Keratinocyte (primary cell): ENCODE results near the gene VOPP1.

Source experiments
- EZH2 ChIP-seq: IDR thresholded peaks from one replicate; pipeline ENCODE4 v1.6.1; 2012; ENCODE audit warnings: inconsistent platforms, mild to moderate bottlenecking, low read length, moderate library complexity
- TF ChIP-seq, protein P1 (sequence below), 3 experiments: IDR thresholded peaks in 1 of 3; conservative IDR thresholded peaks in 1 of 3; optimal IDR thresholded peaks in 1 of 3; 2 replicates in 2 of 3; 3 replicates in 1 of 3; pipeline versions ENCODE3 to v1.5.1; 2011; ENCODE audit warnings: low read length in 3 of 3, mild to moderate bottlenecking in 3 of 3, moderate library complexity in 2 of 3, control low read depth in 1 of 3, inconsistent platforms in 1 of 3; ENCODE audit not compliant: insufficient read depth in 2 of 3; ENCODE audit errors: extremely low read depth in 1 of 3

DNA sequence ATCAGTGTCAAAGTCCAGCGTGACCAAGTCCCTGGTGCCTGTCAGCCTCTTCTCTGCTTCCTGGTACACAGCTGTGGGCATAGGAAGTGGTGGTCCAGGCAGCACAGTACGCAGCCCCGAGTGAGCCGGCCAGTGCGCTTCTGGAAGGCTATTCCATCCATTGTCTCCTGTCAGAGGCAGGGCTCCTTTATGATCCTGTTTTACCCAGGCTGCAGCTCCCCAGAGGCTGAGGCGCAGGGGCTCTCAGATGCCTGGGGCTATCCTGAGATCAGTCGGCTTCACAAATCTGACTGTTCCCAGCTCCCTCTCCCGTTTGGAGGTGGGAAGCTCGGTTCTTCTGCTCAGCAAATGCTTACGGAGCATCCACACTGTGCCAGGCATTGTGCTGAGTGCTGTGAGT is 136.8 kb downstream of the VOPP1 start:
- TF ChIP-seq, protein P1, sequence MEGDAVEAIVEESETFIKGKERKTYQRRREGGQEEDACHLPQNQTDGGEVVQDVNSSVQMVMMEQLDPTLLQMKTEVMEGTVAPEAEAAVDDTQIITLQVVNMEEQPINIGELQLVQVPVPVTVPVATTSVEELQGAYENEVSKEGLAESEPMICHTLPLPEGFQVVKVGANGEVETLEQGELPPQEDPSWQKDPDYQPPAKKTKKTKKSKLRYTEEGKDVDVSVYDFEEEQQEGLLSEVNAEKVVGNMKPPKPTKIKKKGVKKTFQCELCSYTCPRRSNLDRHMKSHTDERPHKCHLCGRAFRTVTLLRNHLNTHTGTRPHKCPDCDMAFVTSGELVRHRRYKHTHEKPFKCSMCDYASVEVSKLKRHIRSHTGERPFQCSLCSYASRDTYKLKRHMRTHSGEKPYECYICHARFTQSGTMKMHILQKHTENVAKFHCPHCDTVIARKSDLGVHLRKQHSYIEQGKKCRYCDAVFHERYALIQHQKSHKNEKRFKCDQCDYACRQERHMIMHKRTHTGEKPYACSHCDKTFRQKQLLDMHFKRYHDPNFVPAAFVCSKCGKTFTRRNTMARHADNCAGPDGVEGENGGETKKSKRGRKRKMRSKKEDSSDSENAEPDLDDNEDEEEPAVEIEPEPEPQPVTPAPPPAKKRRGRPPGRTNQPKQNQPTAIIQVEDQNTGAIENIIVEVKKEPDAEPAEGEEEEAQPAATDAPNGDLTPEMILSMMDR (optimal IDR thresholded peaks at IDR 0.05 in 1 of 3, IDR thresholded peaks at IDR 0.05 in 1 of 3, conservative IDR thresholded peaks at IDR 0.05 in 1 of 3; ENCODE audit: extremely low read depth in 1 of 3, insufficient read depth in 2 of 3, low read length in 3 of 3), result no peak
- no peak for TF ChIP-seq EZH2
